GM18498 (cell line): ENCODE measurements around the gene MTA1.

Experiments
- ATAC-seq: cut with Tn5 transposase; IDR thresholded peaks from one replicate; pipeline ENCODE4 v1.9.1; 2021; ENCODE audit warnings: mild to moderate bottlenecking, moderate library complexity; ENCODE audit not compliant: unreplicated experiment

MTA1 gene

GRCh38 chr14:105494606-105494929 lies 74.9 kb downstream of the MTA1 start:
- no peak for ATAC-seq

- no peak for ATAC-seq
Measured at GRCh38 chr14:105495101-105495989, 75.7 kb downstream of the MTA1 start.

- ATAC-seq, result no peak
Measured at GRCh38 chr14:105495990-105496830, 76.6 kb downstream of the MTA1 start.

GRCh38 chr14:105496831-105497591 lies 77.4 kb downstream of the MTA1 start:
- ATAC-seq, result no peak

GRCh38 chr14:105497671-105498429 lies 78.2 kb downstream of the MTA1 start:
- no peak for ATAC-seq

DNA sequence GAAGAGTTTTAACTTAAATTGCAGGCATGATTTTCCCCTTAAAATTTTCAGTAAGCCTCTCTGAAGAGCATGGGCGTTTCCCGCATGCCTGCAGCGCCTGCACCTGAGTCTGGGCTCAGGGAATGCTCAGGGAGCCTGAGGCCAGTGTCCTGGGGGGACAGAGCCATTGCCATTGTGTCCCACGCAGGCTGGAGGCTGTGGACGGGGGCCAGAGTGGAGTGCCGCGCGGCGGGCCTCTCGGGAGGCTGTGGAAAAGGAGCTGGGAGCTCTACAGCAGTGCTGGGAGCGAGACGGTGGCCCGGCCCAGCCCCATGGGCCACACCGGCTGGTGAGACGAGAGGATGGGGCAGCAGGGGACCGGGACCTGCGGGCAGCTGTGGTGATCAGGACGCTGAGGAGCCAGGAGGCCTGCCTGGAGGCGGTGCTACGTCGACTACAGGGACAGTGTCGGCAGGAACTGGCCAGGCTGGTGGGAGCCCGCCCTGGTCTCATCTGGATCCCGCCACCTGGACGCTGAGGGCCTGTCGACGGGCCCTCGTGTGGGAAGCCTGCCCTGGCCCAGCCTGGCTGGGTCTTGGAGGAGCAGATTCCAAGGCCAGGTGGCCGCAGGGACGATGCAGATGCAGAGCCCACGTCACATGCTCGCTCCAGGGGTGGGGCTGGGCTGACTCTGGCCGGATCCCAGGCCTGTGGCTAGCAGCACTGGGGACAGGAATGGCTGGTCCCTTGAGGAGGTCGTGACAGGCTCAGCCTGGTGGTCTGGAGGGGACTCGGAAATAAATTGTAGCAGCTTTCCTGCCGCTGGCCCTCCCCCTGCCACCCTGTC lies 79.0 kb downstream of the MTA1 start:
- ATAC-seq, result no peak

DNA sequence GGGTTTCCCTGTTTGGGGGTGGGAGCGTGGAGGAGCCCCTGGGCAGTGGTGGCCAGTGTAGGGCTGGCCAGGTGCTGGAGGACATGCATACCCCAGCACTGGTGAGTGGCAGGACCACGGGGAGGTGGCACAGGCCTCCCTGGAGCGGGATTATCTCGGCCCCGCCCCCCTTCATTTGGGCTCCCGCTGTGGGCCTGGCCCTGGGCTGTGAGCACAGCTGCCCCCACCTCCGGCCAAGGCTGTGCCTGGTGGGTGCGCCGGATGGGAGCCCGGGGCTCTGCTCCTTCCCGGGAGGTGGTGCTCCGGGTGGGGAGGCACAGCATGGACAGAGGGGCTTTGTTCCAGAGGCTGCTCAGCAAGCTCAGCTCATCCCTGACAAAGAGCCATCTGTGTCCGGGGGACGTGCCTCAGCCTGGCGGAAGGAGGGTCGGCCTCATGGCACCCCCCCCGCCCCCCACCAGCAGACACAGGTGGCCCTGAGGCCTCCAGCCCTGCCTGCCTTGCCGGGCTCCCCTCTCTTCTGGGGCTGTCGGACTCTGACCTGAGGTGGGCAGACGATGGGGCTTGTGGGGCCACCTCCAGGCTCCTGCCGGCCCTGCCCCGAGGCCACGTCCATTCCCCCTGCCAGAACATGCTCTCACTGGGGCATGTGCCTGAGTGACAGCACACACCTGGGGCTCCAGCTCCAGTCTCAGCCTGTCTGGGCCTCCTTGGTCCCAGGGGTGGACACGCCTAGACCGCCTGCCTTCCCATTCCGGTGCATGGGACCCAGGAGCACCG lies 79.8 kb downstream of the MTA1 start:
- ATAC-seq, result no peak

- ATAC-seq, result no peak
Measured at GRCh38 chr14:105500036-105500725, 80.6 kb downstream of the MTA1 start.

- ATAC-seq, result no peak
Measured at GRCh38 chr14:105500726-105501101, 81.1 kb downstream of the MTA1 start.

- ATAC-seq, result no peak
Measured at GRCh38 chr14:105501504-105502291, 82.1 kb downstream of the MTA1 start.

DNA sequence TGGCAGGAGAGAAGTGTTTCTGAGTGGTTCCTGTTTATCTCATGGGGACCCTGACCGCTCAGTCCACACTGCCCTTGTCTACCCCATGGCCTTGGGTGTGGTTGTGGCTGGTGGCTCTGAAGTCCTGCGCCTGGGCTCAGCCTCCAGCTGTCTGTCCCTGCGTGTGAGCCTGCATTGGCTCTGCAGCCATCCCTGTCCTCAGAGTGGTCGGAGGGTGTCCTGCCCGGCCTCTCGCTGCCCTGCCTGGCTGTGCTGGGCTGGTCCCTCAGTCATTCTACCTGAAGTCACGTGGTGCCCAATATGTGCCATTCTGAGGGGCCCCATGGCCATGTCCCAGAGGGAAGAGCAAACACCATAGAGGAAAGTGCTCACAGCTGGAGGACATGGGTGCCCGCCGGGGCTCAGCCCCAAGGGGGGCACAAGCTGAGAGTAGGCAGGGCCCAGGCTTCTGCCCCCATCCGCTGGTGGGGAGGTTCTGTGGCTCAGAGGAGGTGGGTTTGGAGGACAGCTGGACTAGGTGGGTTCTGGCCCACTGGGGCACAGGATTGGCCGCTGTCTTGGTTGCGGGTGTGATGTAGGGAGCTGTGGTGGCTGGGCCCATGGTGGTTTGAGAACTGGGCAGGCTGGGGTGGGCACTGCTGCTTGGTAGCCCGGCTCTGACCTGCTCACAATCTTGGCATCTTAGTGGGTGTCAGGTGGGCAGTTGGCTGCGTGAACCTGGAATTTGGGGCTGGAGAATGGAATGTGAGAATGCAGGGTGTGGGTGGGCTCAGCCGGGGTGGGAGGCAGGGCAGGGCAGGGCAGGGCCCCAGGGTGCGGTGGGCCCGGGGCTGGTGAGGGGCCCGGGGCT lies 83.0 kb downstream of the MTA1 start:
- no peak for ATAC-seq

- ATAC-seq, result no peak
Measured at GRCh38 chr14:105503296-105503640, 83.6 kb downstream of the MTA1 start.

DNA sequence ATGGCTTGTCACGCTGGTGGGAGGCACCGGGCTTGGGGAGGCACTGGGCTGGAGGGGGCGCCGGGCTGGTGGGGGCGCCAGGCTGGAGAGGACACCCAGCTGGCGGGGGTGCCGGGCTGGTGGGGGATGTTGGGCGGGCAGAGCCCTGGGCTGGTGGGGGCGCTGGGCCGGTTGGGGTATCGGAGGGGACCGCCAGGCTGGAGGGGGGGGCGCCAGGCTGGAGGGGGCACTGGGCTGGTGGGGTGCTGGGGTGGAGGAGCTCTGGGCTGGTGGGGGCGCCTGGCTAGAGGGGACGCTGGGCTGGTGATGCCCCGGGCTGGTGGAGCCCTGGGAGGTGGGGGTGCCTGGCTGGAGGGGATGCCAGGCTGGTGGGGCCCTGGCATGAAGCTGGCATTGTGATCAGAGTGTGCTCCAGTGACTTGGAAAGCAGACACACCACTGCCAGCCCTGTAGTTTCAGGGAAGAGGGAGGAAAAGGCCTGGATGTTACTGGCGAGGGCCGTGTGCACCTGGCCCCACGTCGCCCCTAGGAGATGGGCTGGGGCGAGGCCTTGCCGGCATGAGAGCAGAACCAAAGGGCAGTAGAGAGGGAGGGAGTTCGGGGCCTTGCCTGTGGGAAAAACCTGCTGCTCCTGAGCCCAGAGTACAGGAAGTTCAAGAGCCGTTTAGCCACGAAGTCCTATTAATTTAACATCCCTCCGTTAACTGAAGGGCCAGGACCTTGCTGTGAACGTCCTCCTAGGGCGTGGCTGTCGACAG lies 84.5 kb downstream of the MTA1 start:
- ATAC-seq, result no peak

GRCh38 chr14:105505101-105505500 lies 85.5 kb downstream of the MTA1 start:
- no peak for ATAC-seq

GRCh38 chr14:105507247-105507646 lies 87.6 kb downstream of the MTA1 start:
- ATAC-seq, result no peak

DNA sequence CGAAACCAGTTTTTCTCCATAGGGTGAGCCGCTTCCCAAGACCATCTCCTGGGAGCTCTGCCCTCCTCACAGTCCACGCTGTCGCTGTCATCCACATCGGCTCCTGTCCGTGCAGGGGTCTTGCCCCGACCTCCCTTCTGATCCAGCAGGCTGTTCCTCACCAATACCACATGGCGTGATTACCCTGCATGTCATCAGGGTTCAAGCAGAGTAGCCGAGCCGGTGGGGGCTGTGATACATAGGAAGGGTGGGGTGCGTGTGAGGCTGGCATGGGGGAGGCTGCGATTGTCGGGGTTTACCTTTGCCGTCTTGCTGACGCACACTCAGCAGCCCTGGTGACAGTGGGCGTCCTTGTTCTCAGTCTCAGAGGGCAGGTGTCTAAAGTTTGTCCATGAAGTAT lies 88.4 kb downstream of the MTA1 start:
- ATAC-seq, result no peak
